Globus pallidus (tissue), 1 donor: ENCODE data around the gene NDUFAF2.
A peak's percentile ranks its signal among the peaks of the same experiment; 100 is the strongest.
"Not testable (repeated sequence)": the region's sequence is repeated elsewhere in the genome, so short reads cannot be mapped to it uniquely, and the experiment has no call there.

Experiments used
- DNase-seq: peaks from one replicate; pipeline ENCODE4 v3.0.0-alpha.2; 2015; ENCODE audit warnings: low spot score

NDUFAF2 gene

GRCh38 chr5:61050292-61050691, 105.3 kb downstream of the NDUFAF2 start:
- DNase-seq: no peak

- no peak for DNase-seq
Measured at GRCh38 chr5:61051267-61051666, 106.3 kb downstream of the NDUFAF2 start.

GRCh38 chr5:61052882-61053281, 107.9 kb downstream of the NDUFAF2 start:
- no peak for DNase-seq

- DNase-seq: no peak
Measured at GRCh38 chr5:61053937-61054336, 108.9 kb downstream of the NDUFAF2 start.

GRCh38 chr5:61055434-61056006, 110.5 kb downstream of the NDUFAF2 start:
- peak; percentile 31 for DNase-seq

GRCh38 chr5:61059499-61059898, 114.5 kb downstream of the NDUFAF2 start:
- DNase-seq: no peak

GRCh38 chr5:61069150-61069549, 124.1 kb downstream of the NDUFAF2 start:
- no peak for DNase-seq

- DNase-seq: no peak
Measured at GRCh38 chr5:61071526-61071925, 126.5 kb downstream of the NDUFAF2 start.

- DNase-seq: no peak
Measured at GRCh38 chr5:61076626-61077025, 131.6 kb downstream of the NDUFAF2 start.

GRCh38 chr5:61081741-61082140, 136.7 kb downstream of the NDUFAF2 start:
- no peak for DNase-seq

GRCh38 chr5:61082516-61083280, 137.7 kb downstream of the NDUFAF2 start:
- no peak for DNase-seq

- no peak for DNase-seq
Measured at GRCh38 chr5:61084658-61085057, 139.7 kb downstream of the NDUFAF2 start.

GRCh38 chr5:61085885-61086284, 140.9 kb downstream of the NDUFAF2 start:
- DNase-seq: no peak

GRCh38 chr5:61087921-61088320, 142.9 kb downstream of the NDUFAF2 start:
- DNase-seq: no peak

- DNase-seq: no peak
Measured at GRCh38 chr5:61089351-61089750, 144.3 kb downstream of the NDUFAF2 start.

- DNase-seq: not testable (repeated sequence)
Measured at GRCh38 chr5:61093046-61093771, 148.2 kb downstream of the NDUFAF2 start.

GRCh38 chr5:61097465-61097864, 152.5 kb downstream of the NDUFAF2 start:
- no peak for DNase-seq

- DNase-seq: no peak
Measured at GRCh38 chr5:61098251-61098995, 153.4 kb downstream of the NDUFAF2 start.

- DNase-seq: no peak
Measured at GRCh38 chr5:61100437-61100836, 155.4 kb downstream of the NDUFAF2 start.

GRCh38 chr5:61114441-61114840, 169.4 kb downstream of the NDUFAF2 start:
- DNase-seq: no peak

GRCh38 chr5:61115968-61116367, 171.0 kb downstream of the NDUFAF2 start:
- DNase-seq: no peak

GRCh38 chr5:61119066-61119465, 174.1 kb downstream of the NDUFAF2 start:
- DNase-seq: no peak
